ENCODE results near the gene RPS25.
"Not testable (repeated sequence)": the region's sequence is repeated elsewhere in the genome, so short reads cannot be mapped to it uniquely, and the experiment has no call there.

Gene RPS25

DNA sequence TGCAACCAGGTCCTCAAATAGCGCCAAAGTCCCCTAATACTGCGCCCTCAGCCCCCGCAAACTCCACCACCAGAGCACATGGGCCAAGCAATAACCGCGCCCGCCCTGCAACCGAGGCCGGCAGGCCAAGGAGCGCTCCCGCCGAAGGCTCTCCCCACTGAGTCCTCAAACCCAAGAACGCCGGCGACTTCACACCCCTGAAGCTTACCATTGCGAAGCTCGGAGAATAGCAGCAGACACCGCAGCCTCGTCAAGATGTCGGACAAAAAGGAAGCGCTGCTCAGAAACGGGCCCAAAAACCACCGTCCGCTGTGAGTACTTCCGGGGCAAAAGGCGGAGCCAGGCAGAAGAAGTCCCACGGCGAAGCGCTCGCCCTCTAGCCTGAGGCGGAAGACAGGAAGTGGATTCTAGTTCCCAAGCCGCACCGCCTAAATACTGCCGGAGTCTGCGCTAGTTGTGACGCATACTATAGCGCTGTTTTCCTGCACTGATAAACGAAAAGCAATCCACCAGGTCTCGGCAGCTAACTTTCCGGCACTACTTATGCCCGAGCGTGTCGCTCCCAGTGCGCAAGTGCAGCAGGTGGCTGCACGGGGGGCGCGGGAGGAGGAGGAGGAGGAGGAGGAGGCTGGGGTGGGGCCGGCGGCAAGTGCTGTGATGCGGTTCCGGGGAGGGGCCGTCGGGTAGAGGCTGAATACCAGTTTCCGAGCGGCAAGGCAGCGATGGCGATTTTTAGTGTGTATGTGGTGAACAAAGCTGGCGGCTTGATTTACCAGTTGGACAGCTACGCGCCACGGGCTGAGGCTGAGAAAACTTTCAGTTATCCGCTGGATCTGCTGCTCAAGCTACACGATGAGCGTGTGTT is at the start of gene RPS25, which contains the start of gene TRAPPC4:
TSS of gene RPS25 (minus strand) at position 270 of the 865 bp plus-strand sequence. CDS start at position 211, 59 bp downstream.
TSS of gene TRAPPC4 (plus strand) at position 693 of the 865 bp plus-strand sequence. CDS start at position 723, 30 bp downstream.
- peak; percentile 99 for DNase-seq

DNA sequence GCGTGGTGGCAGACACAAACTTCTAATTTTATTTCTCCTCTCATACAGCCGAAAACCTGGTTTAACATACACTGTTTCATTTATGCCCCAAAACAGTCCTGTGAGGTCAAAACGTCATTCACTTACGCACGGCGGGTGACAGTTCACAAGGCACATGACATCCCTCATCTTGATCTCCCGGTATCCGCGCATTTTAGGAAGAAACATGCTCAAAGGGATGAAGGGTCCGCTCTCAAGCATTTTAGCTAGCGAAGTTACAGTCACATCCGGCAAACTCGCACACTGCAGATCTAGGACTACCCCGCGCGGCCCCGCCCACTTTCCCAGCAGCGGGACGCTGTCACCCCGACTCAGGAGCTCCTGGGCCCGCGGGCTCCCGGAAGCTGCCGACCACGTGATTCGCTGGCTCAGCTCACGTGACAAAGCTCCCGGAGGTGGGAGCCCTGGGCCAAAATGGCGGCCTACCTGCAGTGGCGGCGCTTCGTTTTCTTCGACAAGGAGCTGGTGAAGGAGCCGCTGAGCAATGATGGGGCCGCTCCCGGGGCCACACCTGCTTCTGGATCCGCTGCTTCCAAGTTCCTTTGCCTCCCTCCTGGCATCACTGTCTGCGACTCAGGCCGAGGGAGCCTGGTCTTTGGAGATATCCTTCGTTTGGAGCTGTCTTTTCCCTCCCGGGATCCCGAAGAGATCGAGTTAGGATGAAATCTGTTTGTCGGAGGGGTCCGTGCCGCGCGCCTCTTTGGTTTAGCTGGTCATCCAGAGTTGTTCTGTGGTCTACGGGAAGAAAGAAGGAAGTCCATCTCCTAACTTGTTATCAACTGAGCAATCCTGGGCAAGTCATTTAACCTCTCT is 49.5 kb upstream of the RPS25 start, which contains the start of gene VPS11:
TSS of gene VPS11 (plus strand) at position 448 of the 852 bp plus-strand sequence. CDS start at position 454, 6 bp downstream.
- DNase-seq: peak; percentile 99

DNA sequence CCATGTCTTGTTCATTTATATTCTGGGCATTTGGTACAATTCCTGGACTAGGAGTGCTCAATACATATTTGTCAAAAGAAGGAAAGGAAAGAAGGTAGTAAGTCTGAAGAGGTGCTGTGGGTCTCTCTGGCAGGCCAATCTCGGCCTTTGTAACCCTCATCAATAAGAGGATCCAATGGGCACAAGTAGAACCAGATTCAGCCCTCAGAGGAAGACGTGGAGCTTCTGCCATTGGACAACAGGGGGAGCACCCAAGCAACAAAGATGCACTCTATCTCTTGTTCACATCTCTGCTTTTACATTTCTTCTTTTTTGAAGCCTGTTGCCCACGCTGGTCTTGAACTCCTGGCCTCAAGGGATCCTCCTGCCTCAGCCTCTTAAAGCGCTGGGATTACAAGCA is 47.2 kb upstream of the RPS25 start:
- DNase-seq: peak; percentile 85

DNA sequence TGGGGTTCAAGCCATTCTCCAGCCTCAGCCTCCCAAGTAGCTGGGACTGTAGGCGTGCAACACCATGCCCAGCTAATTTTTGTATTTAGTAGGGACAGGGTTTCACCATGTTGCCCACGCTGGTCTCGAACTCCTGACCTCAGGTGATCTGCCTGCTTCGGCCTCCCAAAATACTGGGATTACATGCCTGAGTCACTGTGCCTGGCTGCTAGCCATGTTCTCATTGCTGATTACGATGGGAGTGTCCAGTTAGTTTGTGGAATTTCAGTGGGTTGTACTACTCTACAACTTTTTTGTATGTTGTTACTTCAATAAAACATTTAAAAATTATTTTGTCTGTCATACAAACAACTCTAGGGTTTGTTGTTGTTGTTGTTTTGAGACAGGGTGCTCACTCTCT is 44.6 kb upstream of the RPS25 start:
- peak; percentile 48 for DNase-seq

DNA sequence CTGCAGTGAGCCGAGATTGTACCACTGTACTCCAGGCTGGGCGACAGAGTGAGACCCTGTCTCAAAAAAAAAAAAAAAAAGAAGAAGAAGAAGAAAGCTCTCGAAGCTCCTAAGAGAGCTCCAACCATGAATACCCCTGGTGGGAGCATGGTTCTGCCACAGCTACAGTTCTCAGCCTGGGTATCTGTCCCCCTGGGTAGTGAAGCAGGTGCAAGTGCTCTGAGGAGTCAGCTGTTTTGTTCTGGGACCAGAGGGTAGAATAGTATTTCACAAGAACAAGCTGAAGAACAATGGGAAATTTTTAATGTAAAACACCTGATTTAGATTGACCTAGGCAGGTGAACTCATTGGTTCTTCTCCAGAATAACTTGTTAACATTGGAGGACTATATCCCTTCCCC is 43.1 kb upstream of the RPS25 start:
- DNase-seq: no peak

DNA sequence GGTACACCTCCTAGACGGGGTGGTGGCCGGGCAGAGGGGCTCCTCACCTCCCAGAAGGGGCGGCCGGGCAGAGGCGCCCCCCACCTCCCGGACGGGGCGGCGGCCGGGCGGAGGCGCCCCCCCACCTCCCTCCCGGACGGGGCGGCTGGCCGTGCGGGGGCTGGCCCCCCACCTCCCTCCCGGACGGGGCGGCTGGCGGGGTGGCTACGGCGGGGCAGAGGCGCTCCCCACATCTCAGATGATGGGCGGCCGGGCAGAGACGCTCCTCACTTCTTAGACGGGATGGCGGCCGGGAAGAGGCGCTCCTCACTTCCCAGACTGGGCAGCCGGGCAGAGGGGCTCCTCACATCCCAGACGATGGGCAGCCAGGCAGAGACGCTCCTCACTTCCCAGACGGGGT is 41.0 kb upstream of the RPS25 start:
- DNase-seq: not testable (repeated sequence)

DNA sequence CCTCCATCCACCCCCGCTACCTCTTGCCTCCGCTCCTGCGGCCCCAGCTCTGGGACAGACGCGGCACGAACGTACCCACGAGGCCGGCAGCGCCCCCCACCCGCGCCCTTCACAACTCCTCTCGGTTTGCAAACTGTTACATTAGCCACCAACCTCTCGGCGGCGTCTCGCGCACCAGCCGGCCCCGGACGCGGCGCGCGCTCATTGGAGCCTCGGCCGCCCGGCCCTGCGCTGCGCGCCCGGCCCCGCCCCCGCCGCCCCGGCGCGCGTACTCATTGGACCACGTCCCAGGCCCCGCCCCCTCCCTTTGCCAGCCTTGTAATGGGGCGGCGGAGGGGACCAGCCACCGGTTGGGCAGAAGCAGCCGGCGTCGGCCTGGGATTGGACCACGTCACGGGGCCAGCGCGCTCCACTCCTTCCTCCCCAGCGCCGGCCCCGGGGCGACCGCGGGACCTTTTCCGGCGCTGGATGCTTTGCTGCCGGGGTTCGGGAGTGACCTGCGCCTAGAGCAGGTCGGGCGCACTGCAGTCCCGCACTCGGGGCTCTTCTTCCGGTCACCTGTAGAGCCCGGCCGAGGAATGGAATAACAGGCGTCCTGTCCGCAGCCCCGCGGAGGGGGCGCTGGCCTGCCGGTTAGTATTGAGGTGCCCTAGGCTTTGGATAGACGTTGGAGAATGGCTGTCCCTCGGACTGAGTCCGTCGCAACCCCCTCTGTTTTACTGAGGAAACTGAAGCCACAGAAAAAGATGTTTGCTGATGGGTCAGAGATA is 39.0 kb upstream of the RPS25 start, which contains the start of gene HYOU1:
TSS of gene HYOU1 (minus strand) at position 206 of the 770 bp plus-strand sequence. CDS start 1,045 bp downstream, outside the sequence.
- peak; percentile 99 for DNase-seq

DNA sequence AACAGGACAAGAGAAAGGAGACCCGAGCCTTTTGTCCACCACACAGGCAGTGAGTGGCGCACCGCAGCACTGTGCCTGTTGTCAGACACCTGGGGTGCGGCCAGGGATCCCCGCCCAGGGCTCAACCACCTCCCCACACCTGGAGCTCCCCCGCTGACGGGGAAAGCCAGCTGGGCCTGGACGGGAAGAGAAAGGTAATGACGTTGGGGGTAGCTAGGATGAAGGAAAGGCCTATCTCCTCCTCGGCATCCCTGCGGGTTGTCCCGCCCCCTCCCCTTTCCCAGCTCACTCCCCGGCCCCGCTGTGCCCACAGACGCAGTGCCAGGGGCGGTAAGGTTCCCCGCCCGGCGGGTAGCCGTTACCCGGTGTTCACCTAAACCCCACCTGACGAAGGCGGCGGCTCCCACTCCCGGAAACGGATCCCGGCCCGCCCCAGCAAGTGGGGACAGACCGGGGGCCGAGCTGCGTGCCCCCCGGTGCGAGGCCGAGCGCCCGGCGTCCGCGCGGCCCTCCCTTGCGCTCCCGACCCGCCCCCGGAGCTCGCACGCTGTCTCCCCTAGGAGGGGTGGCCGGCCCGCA is 38.4 kb upstream of the RPS25 start:
- no peak for DNase-seq

DNA sequence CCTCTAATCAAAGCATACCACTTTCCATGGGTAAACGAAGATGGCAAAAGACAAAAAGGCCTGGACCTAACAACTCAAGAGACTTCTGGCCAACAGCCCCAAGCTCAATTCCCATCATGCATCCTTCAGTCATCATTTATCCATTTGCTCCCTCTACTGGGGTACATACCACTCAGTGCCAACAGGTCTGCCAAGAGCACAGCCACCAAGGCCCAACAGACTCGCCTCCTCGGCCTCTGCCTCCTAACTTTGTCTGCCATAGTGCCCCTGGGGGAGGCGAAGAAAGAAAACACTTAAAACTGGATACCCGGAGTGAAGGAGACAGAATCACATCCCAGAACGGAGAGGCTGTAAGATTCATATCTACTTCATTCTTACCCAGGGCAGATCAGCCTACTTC is 37.8 kb upstream of the RPS25 start:
- peak; percentile 83 for DNase-seq

DNA sequence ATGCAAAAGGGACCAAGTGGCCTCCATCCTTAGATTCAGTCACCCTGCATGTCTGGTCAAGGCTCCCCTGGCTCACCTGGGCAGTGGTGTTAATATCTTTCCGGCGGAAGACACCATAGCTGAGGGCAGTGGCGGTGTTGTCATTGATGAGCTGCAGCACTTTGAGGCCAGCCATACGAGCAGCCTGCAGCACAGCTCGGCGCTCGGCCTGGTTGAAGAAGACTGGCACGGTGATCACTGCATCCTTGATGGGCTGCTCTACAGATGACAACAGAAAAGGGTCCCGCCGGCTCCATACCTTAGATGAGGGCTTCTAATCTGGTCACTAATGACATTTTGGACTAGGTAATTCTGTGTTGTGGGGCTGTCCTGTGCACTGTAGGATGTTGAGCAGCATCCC is 36.3 kb upstream of the RPS25 start:
- no peak for DNase-seq

DNA sequence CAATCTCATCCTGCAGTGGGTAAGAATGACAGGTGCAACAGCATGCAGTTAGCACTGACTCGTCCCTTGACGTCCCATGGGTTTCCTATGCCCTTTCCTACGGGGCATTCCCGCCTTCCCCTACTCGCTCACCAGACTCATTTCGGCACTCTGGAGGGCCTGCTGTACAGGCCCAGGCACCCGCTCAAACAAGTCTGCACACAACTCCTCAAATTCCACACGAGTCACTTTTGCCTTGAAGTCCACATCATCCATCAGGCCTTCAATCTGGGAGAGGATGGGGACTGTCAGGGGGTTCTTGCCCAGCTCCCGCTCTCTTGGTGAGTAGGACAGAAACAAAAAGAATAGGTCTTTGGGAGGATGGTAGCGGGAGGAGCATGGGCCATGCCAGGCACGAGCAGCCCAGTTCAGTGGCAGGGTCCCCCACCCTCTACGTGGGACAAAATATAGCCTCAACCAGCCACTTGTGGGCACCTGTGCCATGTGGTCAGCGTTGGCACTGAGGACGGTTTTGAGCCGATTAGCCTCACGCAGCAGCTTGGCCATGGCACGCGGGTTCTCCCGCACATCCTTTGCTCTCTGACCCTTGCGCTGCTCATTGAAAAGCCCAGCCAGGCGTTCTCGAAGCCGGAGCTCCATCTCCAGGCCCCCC is 34.1 kb upstream of the RPS25 start:
- DNase-seq: no peak

DNA sequence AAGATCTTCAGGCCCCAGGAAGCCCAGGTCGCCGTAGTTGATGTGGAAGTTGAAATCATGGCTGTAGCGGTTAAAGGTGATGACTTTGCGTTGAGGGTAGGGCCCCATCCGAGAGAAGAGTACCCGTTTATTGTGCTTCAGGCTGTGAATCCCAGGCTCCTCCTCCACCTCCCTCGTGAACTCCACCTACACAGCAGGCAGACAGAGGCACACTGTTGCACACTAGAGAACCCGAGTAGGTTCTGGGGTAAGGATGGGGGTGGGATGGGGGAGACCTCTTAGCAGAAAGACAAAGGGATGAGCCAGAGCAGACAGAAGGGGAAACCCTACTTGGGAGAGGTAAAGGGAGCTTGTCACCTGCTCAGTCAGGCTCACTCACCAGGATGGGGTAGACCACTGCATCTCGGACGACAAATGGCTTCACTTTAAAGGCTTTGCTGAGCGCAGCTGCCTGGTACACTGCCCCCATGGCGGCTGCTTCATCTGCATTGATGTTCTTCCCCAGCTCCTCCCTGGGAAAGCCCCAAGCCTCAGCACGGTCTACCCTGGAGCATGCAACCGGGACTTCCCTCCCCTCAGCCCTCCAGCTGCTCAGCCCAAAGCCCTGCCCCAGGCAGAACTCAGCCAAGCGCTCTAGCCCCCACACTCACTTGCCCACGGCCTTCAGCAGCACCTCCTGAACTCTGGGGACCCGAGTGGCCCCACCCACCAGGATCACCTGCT is 33.5 kb upstream of the RPS25 start:
- no peak for DNase-seq

DNA sequence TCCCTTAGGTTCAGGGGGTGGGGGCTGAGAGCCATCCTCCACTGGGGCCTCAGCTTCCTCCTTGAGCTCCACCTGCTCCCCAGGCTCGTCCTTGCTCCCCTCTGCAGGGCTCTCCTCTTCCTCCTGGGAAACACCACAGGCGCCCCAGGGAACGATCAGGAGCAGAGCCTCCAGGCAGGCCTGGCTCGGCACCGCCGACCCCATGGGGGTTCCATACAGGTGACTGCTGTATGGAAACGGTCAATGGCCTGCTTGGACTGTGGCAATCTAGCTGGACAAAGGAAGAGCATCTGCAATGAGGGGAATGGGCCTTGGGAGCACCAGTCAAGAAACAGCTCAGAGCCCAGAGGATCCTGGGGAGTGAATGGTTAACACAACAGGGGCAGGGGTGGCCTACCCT is 30.9 kb upstream of the RPS25 start:
- DNase-seq: no peak

DNA sequence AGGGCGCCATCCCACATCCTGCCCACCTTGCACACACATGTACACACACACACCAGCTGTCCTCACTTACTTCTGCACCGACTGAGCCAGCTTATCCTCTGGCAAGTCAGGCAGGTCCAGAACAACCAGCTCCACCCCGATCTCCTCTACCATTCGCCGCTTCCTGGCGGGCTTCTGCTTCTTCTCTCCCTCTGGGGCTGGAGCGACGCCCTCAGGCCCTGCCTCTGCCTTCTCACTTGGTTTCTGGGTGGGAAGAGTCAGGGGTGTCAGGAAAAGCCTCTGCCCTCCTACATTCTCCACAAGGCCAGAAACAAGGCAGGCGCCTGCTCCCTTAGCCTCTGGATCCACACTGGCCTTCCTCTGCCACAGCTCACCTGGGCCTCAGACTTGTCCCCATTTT is 30.5 kb upstream of the RPS25 start:
- no peak for DNase-seq

DNA sequence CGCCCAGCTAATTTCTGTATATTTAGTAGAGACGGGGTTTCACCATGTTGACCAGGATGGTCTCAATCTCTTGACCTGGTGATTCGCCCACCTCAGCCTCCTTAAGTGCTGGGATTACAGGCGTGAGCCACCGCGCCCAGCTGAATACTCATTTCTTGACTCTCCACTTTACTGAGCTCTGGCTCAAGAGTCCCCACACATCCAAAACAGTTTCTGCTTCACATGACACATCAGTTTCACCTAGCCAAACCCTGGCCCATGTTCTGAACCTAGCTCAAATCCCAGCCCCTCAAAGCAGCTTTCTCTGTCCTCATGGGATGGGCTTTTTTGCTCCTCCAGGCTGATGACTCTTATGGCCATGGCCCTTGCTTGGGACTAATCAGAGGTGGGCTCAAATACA is 29.1 kb upstream of the RPS25 start:
- no peak for DNase-seq

DNA sequence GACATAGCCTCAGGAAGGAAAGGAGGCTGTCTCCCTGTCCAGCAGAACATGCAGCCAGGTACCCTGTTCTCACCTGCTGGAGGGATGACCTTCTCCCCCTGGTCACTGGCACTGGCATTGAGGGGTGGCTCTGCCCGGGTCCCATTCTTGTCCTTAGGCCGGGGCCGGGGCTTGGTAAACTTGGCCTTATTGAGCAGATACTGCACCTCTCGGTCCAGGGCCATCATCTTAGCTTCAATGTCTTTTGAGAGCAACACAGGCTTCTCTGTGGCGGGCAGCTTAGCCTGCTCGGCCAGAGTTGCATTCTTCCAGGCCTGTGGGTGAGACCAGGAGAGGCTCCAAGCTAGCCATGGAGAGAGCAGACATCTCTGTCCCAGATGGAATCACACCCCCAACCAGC is 28.3 kb upstream of the RPS25 start:
- no peak for DNase-seq

DNA sequence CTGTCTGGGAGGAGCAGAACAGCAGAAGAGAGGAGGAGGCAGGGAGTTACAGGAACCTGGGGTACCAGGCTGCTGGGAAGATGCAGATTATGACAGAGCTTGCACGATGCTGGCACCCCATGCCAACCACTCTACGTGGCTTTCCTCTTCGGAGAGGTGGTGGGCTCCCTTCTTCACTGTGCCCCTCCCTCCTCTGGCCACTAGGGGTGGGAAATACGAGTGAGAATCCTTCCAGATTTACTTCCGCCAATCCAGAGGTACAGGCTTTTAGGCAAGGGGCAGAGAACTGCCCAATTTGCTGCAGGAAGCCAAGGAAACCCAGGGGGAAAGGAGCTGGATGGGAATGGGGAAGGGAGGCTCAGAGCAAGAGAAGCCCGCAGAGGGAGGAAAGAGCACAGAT is 26.6 kb upstream of the RPS25 start:
- DNase-seq: no peak

DNA sequence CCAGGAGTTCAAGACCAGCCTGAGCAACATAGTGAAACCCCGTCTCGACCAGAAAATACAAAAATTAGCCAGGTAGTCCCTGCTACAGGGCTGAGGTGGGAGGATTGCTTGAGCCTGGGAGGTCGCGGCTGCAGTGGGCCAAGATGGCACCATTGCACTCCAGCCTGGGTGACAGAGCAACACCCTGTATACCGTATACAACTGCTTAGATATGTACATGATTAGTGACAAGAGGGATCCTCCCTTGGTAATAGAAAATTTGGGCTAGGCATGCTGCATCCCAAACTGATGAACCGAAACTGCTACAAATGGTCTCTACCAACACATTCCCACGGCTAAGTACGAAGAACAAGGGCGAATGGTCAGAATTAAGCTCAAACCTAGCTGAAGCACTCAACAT is 24.8 kb upstream of the RPS25 start:
- DNase-seq: no peak

DNA sequence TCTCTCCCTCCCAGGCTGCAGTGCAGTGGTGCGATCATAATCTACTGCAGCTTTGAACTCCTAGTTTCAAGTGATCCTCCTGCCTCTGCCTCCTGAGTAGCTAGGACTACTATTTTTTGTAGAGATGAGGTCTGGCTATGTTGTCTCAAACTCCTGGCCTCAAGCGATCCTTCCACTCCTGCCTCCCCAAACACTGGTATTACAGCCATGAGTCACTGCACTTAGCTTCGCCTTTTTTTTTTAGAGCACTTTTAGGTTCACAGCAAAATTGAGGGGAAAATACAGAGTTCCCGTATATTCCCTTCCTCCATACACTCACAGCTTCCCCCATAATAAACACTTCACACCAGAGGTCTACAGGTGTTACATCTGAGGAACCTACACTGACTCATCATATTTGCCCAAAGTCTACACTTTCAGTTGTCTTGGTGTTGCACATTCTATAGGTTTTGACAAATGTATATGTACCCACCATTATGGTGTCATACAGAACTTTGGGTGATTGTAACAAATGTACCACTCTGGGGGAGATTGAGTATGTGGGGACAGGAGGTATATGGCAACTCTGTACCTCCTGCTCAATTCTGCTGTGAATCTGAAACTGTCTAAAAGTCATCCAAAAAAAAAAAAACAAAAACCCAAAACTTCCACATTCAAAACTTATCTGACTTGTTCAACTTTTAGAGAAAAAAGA is 23.8 kb upstream of the RPS25 start:
- no peak for DNase-seq

DNA sequence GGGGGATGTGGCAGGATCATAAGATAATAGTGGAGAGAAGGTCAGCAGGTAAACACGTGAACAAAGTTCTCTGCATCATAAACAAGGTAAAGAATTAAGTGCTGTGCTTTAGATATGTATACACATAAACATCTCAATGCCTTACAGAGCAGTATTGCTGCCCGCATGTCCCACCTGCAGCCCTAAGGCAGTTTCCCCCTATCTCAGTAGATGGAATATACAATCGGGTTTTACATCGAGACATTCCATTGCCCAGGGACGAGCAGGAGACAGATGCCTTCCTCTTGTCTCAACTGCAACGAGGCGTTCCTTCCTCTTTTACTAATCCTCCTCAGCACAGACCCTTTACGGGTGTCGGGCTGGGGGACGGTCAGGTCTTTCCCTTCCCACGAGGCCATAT is 21.3 kb upstream of the RPS25 start:
- DNase-seq: not testable (repeated sequence)

Measured in hematopoietic multipotent progenitor cell treated with erythropoietin and hydrocortisone succinate and interleukin-3 and kit ligand, for 4 days (in vitro differentiated cells).